Kidney epithelial cell (primary cell): Measurements from ENCODE around the gene SLC28A1. TPM values are rescaled to one million over a fixed set of nuclear protein-coding genes. Genes with fewer than 3 reads are reported as not detected.
A peak's percentile ranks its signal among the peaks of the same experiment; 100 is the strongest.

Source experiments
- DNase-seq: peaks from one replicate; pipeline ENCODE4 v3.0.0-alpha.2; 2010; ENCODE audit warnings: low read depth
- H3K27me3 ChIP-seq: 2 replicates; pipeline ENCODE4 v1.6.0; 2011; ENCODE audit warnings: low read length; ENCODE audit not compliant: control insufficient read depth, insufficient read depth
- H3K36me3 ChIP-seq: 2 replicates; pipeline ENCODE4 v1.5.1; 2011; ENCODE audit warnings: low read length; ENCODE audit not compliant: control insufficient read depth, insufficient read depth
- H3K4me3 ChIP-seq: 2 replicates; pipeline ENCODE4 v1.5.1; 2011; ENCODE audit warnings: low read depth, mild to moderate bottlenecking, control low read depth, low read length
- total RNA-seq: library from RNA; depleted of rRNA; stranded (reverse); fragments of >200 nt; gene quantifications from 2 replicates; pipeline ENCODE4 v1.2.3, GENCODE V29; 2015
- TF ChIP-seq, protein P1 (sequence below): IDR thresholded peaks from 2 replicates; pipeline ENCODE4 v1.5.1; 2011; ENCODE audit warnings: mild to moderate bottlenecking, moderate library complexity, low read length, control low read depth, inconsistent platforms; ENCODE audit not compliant: insufficient read depth, poor library complexity, severe bottlenecking

SLC28A1 gene
- total RNA-seq, 1 donor from 2014 or later: 0.17 TPM

DNA sequence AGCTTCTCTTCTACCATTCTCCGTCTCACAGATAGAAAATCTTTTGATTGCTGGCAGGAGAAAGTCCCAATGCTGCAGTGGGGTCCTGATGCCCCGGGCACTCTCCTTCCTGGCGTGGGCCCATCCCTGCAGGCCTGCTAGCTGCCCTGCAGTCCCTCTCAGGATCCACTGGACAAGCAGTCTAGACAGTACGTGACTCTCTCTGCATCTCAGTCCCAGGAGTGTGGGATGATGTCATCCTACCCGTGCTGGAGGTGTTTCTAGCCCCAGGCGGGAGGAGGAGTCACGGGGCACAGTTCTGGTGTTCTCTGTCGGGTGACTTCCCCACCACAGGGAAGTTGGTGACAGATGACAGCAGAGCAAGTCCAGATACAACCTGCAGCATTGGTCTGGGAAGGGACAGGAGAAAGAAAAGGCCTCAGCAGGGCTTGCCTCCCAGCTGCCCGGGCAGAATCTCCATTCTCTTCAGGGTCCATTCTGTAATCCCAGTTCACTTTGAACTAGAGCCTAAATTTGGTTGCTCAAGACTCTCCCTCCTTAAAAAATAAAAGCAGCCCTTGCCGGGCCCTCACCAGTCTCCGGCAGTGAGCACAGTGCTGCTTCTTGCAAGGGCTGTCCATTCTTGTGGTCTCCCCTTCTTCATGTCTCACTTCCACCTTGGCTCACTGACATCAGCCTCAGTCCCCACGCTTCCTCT lies 30.6 kb downstream of the SLC28A1 start:
- DNase-seq: peak; percentile 89
- Histone ChIP-seq H3K4me3 (no peak overlapping the region), H3K27me3 (no peaks in the 10 kb centered on the region), H3K36me3 (no peaks in the 10 kb centered on the region)
- TF ChIP-seq, protein P1, sequence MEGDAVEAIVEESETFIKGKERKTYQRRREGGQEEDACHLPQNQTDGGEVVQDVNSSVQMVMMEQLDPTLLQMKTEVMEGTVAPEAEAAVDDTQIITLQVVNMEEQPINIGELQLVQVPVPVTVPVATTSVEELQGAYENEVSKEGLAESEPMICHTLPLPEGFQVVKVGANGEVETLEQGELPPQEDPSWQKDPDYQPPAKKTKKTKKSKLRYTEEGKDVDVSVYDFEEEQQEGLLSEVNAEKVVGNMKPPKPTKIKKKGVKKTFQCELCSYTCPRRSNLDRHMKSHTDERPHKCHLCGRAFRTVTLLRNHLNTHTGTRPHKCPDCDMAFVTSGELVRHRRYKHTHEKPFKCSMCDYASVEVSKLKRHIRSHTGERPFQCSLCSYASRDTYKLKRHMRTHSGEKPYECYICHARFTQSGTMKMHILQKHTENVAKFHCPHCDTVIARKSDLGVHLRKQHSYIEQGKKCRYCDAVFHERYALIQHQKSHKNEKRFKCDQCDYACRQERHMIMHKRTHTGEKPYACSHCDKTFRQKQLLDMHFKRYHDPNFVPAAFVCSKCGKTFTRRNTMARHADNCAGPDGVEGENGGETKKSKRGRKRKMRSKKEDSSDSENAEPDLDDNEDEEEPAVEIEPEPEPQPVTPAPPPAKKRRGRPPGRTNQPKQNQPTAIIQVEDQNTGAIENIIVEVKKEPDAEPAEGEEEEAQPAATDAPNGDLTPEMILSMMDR: no peak

DNA sequence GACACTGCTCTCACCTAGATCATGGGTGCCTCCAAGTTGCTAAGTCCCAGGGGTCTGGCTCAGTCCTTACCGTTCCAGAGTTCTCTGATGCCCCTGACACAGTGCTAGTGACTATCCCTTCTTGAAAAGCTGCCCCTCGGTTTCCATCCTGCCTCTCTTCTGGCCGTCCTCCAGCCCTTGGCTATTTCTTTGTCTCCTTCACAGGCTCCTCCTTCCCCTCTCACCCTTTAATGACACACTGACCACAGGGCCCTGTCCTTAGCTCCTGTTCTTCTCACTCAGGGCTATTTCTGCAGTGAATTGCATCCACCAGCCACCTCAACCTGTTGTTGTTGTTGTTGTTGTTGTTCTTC lies 31.1 kb downstream of the SLC28A1 start:
- DNase-seq: no peak
- TF ChIP-seq, protein P1: no peak
- no peaks in the 10 kb centered on the region for H3K27me3 ChIP-seq

DNA sequence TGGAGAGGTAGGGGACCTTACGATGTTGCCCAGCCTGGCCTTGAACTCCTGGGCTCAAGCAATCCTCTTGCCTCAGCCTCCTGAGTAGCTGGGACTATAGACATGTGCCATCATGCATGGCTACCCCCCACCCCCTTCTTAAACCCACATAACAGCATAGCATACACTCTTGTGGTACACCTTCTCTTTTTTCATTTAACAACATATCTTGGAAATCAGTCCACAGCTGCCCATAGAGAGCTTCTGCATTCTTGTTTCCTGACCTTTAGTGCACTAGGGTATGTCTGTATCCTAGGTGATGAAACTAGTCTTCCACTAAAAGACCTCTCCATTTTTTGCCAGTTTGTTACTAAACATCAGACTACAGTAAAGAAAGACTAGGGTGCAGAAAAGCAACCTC lies 33.0 kb downstream of the SLC28A1 start:
- TF ChIP-seq, protein P1: no peak

More for the DNA sequence above, 31.1 kb downstream of the SLC28A1 start:
- no peaks in the 10 kb centered on the region for H3K36me3 ChIP-seq
- no peak overlapping the region for H3K4me3 ChIP-seq

DNA sequence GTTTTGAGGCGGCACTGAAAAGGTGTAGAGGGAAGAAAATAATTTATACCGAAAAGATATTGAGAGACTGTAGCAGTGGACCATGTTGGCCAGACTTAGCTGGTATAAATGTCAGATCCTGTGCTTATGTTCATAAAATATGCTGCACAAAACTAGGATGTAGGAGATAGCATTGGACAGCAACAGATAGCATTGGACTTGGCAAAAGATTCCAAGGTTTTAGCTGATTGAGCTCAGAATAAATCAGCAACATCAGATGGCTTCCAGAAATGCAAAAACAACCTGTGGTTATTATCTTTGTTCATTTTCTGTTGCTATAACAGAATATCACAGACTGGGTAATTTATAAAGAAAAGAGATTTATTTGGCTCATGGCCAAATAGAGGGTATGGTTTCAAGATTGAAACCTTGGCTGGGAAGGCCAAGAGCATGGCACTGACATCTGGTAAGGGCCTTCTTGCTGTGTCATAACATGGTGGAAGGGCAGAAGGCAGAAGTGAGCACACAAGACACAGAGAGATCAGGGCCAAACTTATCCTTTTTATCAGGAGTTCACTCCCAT lies 34.7 kb downstream of the SLC28A1 start:
- no peaks in the 10 kb centered on the region for H3K27me3 ChIP-seq
- H3K36me3 ChIP-seq: no peaks in the 10 kb centered on the region
- no peak for DNase-seq
- no peak overlapping the region for H3K4me3 ChIP-seq
- TF ChIP-seq, protein P1: no peak

More for the DNA sequence above, 33.0 kb downstream of the SLC28A1 start:
- Histone ChIP-seq H3K36me3 (no peaks in the 10 kb centered on the region), H3K27me3 (no peaks in the 10 kb centered on the region), H3K4me3 (no peak overlapping the region)
- DNase-seq: no peak

DNA sequence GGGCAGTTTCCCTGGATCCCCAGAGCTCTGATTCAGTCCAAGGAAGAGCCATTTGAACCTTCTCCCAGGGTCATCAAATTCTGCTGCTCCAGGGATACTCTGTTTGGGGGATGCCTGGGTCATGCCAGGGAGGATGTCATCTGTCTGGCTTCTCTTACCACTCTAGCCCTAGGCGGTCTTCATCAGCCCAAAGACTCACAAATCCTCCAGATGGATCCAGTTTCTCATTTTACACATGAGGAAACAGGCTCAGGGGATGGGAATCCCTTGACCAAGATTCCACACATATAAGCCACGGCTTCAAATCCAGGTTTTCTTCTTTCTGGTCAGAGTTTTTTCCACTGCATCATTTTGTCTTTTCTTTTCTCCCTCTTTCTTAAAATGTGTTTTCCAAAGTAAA lies 36.7 kb downstream of the SLC28A1 start:
- H3K36me3 ChIP-seq: no peaks in the 10 kb centered on the region
- no peaks in the 10 kb centered on the region for H3K27me3 ChIP-seq
- no peak overlapping the region for H3K4me3 ChIP-seq
- no peak for DNase-seq
- TF ChIP-seq, protein P1: no peak

DNA sequence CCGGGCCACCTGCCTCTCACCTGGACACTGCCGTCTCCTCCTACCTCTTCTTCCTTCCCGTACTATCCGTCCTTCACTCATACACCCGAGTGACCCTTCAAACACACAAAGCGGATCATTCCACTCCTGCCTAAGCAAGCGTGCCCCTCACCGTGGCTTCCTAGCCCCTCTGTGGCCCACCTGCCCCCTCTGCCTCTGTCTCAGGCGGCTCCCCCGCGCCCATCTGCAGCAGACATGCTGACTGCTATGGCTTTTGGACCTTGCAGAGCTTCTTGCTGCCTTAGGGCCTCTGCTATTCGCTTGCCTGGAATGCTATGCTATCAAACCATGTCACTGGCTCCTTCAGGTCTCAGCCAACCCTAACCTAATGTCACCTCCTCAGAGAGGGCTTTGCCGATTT lies 38.1 kb downstream of the SLC28A1 start:
- no peak overlapping the region for H3K4me3 ChIP-seq
- no peaks in the 10 kb centered on the region for H3K36me3 ChIP-seq
- DNase-seq: no peak
- TF ChIP-seq, protein P1: no peak
- H3K27me3 ChIP-seq: no peaks in the 10 kb centered on the region
